Measurements from ENCODE around the gene FGD2. TPM values are rescaled to one million over a fixed set of nuclear protein-coding genes. Genes with fewer than 3 reads are reported as not detected.

FGD2 gene
- total RNA-seq, 1 experiment from 2014 or later: not detected

- intact Hi-C loops (cut with micrococcal nuclease; ENCODE audit: unreplicated experiment): no loop called here
- no peaks in the 10 kb centered on the region for H3K27me3 ChIP-seq (replicated peaks; ENCODE audit: insufficient read depth, low read depth, low read length, poor library complexity)
- BruUV-seq (replicated peaks): no TSS peak
- DNase-seq (ENCODE audit: low spot score): peak; percentile 46
- no peaks in the 10 kb centered on the region for H3K4me1 ChIP-seq (ENCODE audit: insufficient read depth, low read length, poor library complexity, severe bottlenecking)
- no peaks in the 10 kb centered on the region for H3K9me3 ChIP-seq (ENCODE audit: low read depth, low read length, poor library complexity, severe bottlenecking)
- CTCF ChIA-PET: interaction anchor here (1.1 to 2.5 kb wide), 2 partner anchors 142 to 181 kb away, joined by 7 to 17 read pairs; partner anchors contain the start of gene PIM1
- H3K36me3 ChIP-seq (ENCODE audit: insufficient read depth, low read length, poor library complexity, severe bottlenecking): no peaks in the 10 kb centered on the region
- H3K27ac ChIP-seq (ENCODE audit: low read depth, low read length, poor library complexity, severe bottlenecking): no peak overlapping the region
- POLR2A ChIA-PET (ENCODE audit: low non-redundant PET): interaction anchor here (0.6 kb wide), 1 partner anchor 589 kb away, joined by 3 read pairs; no protein-coding TSS in a partner anchor
- H3K4me3 ChIP-seq (ENCODE audit: low read depth, low read length, poor library complexity, severe bottlenecking): no peak overlapping the region
- no peak for TF ChIP-seq EZH2 (IDR thresholded peaks at IDR 0.05; ENCODE audit: borderline replicate concordance, low read depth, low read length, poor library complexity, severe bottlenecking)
- peak; percentile 67 for TF ChIP-seq CTCF (conservative IDR thresholded peaks at IDR 0.05; ENCODE audit: low read depth, low read length)
These were observed 24.0 kb downstream of the FGD2 start for GRCh38 chr6:37029249-37029971.

GRCh38 chr6:37030599-37030998, 25.1 kb downstream of the FGD2 start:
- Histone ChIP-seq H3K27me3 (replicated peaks; ENCODE audit: insufficient read depth, low read depth, low read length, poor library complexity) (no peaks in the 10 kb centered on the region), H3K4me1 (ENCODE audit: insufficient read depth, low read length, poor library complexity, severe bottlenecking) (no peaks in the 10 kb centered on the region), H3K9me3 (ENCODE audit: low read depth, low read length, poor library complexity, severe bottlenecking) (no peaks in the 10 kb centered on the region), H3K27ac (ENCODE audit: low read depth, low read length, poor library complexity, severe bottlenecking) (no peak overlapping the region), H3K36me3 (ENCODE audit: insufficient read depth, low read length, poor library complexity, severe bottlenecking) (no peaks in the 10 kb centered on the region), H3K4me3 (ENCODE audit: low read depth, low read length, poor library complexity, severe bottlenecking) (no peak overlapping the region)
- CTCF ChIA-PET: no interaction called here
- BruUV-seq (replicated peaks): no TSS peak
- TF ChIP-seq CTCF (conservative IDR thresholded peaks at IDR 0.05; ENCODE audit: low read depth, low read length) (no peak), EZH2 (IDR thresholded peaks at IDR 0.05; ENCODE audit: borderline replicate concordance, low read depth, low read length, poor library complexity, severe bottlenecking) (no peak)
- POLR2A ChIA-PET (ENCODE audit: low non-redundant PET): no interaction called here
- intact Hi-C loops (cut with micrococcal nuclease; ENCODE audit: unreplicated experiment): no loop called here
- no peak for DNase-seq (ENCODE audit: low spot score)

DNA sequence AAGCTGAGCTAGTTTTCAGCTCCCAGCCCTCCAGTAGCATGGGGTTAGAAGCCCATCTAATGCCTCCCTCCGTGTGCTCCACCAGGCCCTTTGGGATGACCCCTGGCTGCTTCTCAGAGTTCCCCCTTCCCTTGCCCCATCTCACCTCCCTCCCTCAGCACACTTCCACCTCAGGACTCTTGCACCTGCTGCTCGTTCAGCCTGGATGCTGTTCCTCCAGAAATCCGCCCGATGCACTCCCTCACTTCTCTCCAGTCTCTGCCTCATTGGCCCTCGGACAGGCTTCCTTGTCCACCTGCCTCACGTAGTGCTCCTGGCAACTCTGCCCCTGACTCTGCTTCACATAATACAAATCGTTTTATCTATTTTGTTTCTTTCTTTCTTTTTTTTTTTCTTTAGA, 26.8 kb downstream of the FGD2 start:
- no peak for TF ChIP-seq CTCF (conservative IDR thresholded peaks at IDR 0.05; ENCODE audit: low read depth, low read length)
- TF ChIP-seq EZH2 (IDR thresholded peaks at IDR 0.05; ENCODE audit: borderline replicate concordance, low read depth, low read length, poor library complexity, severe bottlenecking): no peak
- intact Hi-C loops (cut with micrococcal nuclease; ENCODE audit: unreplicated experiment): no loop called here
- POLR2A ChIA-PET (ENCODE audit: low non-redundant PET): no interaction called here
- no peaks in the 10 kb centered on the region for H3K27me3 ChIP-seq (replicated peaks; ENCODE audit: insufficient read depth, low read depth, low read length, poor library complexity)
- H3K4me3 ChIP-seq (ENCODE audit: low read depth, low read length, poor library complexity, severe bottlenecking): no peak overlapping the region
- CTCF ChIA-PET: no interaction called here
- DNase-seq (ENCODE audit: low spot score): no peak
- H3K4me1 ChIP-seq (ENCODE audit: insufficient read depth, low read length, poor library complexity, severe bottlenecking): no peaks in the 10 kb centered on the region
- no peaks in the 10 kb centered on the region for H3K9me3 ChIP-seq (ENCODE audit: low read depth, low read length, poor library complexity, severe bottlenecking)
- no peaks in the 10 kb centered on the region for H3K36me3 ChIP-seq (ENCODE audit: insufficient read depth, low read length, poor library complexity, severe bottlenecking)
- BruUV-seq (replicated peaks): no TSS peak
- H3K27ac ChIP-seq (ENCODE audit: low read depth, low read length, poor library complexity, severe bottlenecking): no peak overlapping the region
